ENCODE data around the gene GCLC. TPM values are rescaled to one million over a fixed set of nuclear protein-coding genes. Genes with fewer than 3 reads are reported as not detected.
A peak's percentile ranks its signal among the peaks of the same experiment; 100 is the strongest.

GCLC gene
- total and polyA plus RNA-seq, 9 of the 15 experiments (the other 6 are each of a cell fraction or from before 2014, with no cell fraction given), result 3.9 to 20.0 (median 9.4) TPM

DNA sequence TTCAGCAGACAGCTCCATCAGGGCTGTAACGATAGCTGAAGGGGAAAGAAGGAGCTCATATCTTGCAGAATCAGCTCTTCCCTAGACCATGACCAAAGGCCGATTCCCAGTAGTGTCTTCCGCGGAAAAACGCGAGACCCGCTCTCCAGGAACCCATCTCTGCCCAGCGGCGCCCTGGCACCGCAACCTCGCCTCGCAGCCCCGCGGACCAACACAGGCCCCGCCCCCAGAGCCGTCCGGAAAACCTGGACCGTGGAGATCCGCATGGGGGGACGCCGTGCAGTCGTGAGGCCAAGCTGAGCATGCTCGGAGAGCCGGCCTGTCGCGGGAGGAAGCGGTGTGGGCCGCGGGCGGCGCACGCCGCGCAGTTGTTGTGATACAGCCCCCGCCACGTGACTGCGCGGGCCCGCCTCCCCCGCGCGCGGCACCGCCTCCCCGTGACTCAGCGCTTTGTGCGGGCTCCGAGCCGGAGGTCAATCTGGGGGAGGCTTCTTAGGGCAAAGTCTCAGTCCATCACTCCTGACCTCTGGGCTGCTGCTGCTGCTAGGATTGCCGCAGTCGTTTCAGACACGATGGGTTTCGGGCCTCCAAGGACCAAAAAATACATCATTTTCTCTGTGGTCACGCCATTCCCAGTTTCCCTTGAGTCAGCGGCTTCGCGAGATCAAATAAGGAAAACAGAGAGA, 3.1 kb upstream of the GCLC start (continued):
- TF ChIP-seq SP1 (CRISPR knock-in tag; IDR thresholded peaks at IDR 0.05), result peak; percentile 100
- TF ChIP-seq, protein P1, sequence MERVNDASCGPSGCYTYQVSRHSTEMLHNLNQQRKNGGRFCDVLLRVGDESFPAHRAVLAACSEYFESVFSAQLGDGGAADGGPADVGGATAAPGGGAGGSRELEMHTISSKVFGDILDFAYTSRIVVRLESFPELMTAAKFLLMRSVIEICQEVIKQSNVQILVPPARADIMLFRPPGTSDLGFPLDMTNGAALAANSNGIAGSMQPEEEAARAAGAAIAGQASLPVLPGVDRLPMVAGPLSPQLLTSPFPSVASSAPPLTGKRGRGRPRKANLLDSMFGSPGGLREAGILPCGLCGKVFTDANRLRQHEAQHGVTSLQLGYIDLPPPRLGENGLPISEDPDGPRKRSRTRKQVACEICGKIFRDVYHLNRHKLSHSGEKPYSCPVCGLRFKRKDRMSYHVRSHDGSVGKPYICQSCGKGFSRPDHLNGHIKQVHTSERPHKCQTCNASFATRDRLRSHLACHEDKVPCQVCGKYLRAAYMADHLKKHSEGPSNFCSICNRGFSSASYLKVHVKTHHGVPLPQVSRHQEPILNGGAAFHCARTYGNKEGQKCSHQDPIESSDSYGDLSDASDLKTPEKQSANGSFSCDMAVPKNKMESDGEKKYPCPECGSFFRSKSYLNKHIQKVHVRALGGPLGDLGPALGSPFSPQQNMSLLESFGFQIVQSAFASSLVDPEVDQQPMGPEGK (CRISPR knock-in tag; IDR thresholded peaks at IDR 0.05; ENCODE audit: borderline replicate concordance), result no peak
- TF ChIP-seq, protein P2, sequence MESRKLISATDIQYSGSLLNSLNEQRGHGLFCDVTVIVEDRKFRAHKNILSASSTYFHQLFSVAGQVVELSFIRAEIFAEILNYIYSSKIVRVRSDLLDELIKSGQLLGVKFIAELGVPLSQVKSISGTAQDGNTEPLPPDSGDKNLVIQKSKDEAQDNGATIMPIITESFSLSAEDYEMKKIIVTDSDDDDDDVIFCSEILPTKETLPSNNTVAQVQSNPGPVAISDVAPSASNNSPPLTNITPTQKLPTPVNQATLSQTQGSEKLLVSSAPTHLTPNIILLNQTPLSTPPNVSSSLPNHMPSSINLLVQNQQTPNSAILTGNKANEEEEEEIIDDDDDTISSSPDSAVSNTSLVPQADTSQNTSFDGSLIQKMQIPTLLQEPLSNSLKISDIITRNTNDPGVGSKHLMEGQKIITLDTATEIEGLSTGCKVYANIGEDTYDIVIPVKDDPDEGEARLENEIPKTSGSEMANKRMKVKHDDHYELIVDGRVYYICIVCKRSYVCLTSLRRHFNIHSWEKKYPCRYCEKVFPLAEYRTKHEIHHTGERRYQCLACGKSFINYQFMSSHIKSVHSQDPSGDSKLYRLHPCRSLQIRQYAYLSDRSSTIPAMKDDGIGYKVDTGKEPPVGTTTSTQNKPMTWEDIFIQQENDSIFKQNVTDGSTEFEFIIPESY (CRISPR knock-in tag; IDR thresholded peaks at IDR 0.05), result peak; percentile 77
- no peak; the same call in 1 of the 2 replicates for TF ChIP-seq SMARCC2 (IDR thresholded peaks at IDR 0.05; ENCODE audit: low read depth)
- TF ChIP-seq CBX3 (IDR thresholded peaks at IDR 0.05; ENCODE audit: borderline replicate concordance in 1 of 2, low read length in 2 of 2), result peak in 1 of 2 experiments; percentile 83; a peak in 2 of 3 replicates
- TF ChIP-seq IFI16 (CRISPR knock-in tag; IDR thresholded peaks at IDR 0.05), result no peak
- no peak for TF ChIP-seq ZNF77 (CRISPR knock-in tag; IDR thresholded peaks at IDR 0.05)
- TF ChIP-seq, protein P3, sequence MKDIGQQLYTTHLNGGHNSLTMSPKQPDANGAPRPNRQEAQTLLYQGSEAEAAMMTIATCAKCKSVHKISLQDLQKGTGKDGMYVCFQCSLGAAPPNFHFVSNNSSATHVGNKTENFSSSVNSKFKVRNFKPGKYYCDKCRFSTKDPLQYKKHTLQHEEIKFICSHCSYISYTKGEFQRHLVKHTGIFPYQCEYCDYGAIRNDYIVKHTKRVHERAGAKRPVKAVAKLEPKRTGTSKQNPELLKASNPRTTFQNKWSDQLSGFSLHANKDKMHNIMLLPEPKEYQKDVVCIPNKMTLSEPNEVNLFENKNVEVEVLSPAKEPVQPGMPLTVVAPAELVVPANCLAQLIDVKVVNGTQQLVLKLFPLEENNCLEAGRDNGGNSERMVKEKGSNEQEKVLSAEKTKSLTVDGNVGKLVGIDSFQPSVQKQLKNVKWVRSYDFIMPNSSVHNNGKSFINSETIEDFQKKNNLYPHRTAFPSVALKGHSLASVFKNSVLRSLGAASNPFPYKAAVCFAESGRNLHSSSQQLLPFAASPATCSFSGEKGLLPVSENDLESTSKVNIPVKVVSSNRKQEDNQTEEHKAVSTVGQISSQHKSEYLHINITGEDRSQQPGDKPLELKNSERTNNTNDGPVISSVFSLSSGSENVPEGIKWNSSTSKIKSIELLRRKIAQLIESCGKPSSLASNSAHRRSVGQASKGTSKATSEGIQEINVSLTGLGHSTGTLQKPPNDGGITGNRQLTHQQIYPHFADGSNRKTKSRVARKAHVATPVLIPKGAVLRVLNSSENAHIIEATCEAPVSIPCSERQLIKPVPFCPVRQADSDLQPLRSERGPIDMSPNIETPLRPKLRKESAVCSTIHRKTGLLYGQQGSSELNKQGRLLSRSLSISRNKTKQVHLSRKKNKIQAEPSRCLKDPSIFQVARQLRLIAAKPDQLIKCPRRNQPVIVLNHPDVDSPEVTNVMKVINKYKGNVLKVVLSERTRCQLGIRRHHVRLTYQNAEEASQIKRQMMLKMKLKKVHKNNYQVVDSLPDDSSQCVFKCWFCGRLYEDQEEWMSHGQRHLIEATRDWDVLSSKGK (CRISPR knock-in tag; IDR thresholded peaks at IDR 0.05), result no peak
- TF ChIP-seq NCOA2 (IDR thresholded peaks at IDR 0.05; ENCODE audit: partially characterized antibody in 2 of 2), result no peak
- peak; percentile 66 for TF ChIP-seq HCFC1 (IDR thresholded peaks at IDR 0.05; ENCODE audit: low read depth, low read length)
- TF ChIP-seq JUNB (CRISPR knock-in tag; conservative IDR thresholded peaks at IDR 0.05), result peak; percentile 30; the same call in 1 of the 2 replicates
- no peak for TF ChIP-seq OTX1 (CRISPR knock-in tag; IDR thresholded peaks at IDR 0.05)
- peak; percentile 53; the same call in 1 of the 2 replicates for TF ChIP-seq LEF1 (IDR thresholded peaks at IDR 0.05)
- TF ChIP-seq KLF6 (CRISPR knock-in tag; IDR thresholded peaks at IDR 0.05; ENCODE audit: borderline replicate concordance), result no peak
- TF ChIP-seq SUPT5H (IDR thresholded peaks at IDR 0.05), result no peak
- no peak for TF ChIP-seq SAFB2 (IDR thresholded peaks at IDR 0.05; ENCODE audit: borderline replicate concordance, low read depth, low read length, severe bottlenecking)
- no peak for TF ChIP-seq HNRNPH1 (optimal IDR thresholded peaks at IDR 0.05; ENCODE audit: low read depth, low read length)
- no peak for TF ChIP-seq ZNF253 (CRISPR knock-in tag; conservative IDR thresholded peaks at IDR 0.05)
- TF ChIP-seq, protein P4, sequence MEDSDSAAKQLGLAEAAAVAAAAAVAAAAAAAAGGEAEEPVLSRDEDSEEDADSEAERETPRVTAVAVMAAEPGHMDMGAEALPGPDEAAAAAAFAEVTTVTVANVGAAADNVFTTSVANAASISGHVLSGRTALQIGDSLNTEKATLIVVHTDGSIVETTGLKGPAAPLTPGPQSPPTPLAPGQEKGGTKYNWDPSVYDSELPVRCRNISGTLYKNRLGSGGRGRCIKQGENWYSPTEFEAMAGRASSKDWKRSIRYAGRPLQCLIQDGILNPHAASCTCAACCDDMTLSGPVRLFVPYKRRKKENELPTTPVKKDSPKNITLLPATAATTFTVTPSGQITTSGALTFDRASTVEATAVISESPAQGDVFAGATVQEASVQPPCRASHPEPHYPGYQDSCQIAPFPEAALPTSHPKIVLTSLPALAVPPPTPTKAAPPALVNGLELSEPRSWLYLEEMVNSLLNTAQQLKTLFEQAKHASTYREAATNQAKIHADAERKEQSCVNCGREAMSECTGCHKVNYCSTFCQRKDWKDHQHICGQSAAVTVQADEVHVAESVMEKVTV (CRISPR knock-in tag; IDR thresholded peaks at IDR 0.05), result peak; percentile 52
- no peak for TF ChIP-seq WHSC1 (IDR thresholded peaks at IDR 0.05; ENCODE audit: low read length)

Data from K562 (cell line).